GM18907 (cell line): ENCODE measurements around the gene CLRN3.

Source experiments
- ATAC-seq: cut with Tn5 transposase; IDR thresholded peaks from one replicate; pipeline ENCODE4 v1.9.1; 2021; ENCODE audit warnings: mild to moderate bottlenecking, moderate library complexity; ENCODE audit not compliant: unreplicated experiment

CLRN3 gene

DNA sequence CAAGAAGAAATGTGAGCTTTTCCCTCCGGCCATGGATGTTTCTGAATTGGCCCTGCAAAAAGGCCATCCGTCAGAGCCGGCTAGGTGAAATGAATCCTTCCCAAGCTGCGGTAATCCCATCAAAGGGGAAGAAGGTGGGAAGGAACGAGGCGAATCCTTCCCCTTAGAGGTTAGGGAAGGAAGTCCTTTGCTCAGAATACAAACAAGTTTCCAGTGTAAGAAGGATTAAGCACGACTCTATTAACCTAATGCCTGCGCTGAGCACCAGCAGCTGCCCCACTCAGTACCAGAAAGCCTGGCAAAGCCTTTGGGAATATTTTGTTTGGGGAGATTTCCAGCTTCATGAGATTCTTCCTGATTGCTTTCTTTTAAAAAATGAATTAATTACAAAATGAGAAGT, 42.8 kb downstream of the CLRN3 start:
- no peak for ATAC-seq

DNA sequence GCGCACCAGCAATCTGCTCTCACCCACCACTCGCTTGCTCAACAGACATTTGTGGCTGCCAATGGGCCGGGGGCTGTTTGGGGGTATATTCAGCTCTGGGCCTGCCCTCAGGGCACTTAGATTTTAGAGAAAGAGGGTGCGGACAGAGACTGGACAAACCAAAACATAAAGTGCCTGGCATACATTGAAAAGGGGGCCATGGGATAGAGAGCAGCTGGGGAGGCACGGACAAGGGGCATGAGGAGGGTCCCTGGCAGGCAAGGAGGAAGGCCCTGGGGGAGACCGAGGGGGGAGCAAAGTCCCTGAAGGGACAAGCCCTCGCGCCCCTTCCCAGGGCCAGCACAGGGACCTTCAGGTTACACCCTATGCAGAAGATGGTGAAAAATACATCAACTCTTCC, 43.5 kb downstream of the CLRN3 start:
- ATAC-seq: no peak

DNA sequence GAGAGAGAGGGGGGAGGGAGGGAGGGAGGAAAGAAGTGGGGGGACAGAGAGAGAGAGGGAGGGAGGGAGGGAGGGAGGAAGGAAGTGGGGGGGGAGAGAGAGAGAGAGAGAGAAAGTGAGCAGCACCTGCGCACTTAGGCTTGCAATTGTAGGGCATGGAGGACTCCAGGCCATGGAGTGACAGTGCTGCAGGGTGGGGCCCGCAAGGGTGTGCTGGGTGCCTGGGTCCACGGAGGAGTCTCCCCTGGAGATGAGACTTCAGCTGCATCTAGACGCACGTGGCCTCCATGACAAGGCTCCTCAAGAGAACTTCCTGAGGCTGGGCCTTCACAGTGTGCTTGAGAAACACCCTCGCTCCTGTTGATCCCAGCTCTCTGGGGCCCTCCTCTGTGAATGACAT, 44.5 kb downstream of the CLRN3 start:
- no peak for ATAC-seq

- ATAC-seq: no peak
Measured at GRCh38 chr10:127845756-127846155, 47.0 kb downstream of the CLRN3 start.

DNA sequence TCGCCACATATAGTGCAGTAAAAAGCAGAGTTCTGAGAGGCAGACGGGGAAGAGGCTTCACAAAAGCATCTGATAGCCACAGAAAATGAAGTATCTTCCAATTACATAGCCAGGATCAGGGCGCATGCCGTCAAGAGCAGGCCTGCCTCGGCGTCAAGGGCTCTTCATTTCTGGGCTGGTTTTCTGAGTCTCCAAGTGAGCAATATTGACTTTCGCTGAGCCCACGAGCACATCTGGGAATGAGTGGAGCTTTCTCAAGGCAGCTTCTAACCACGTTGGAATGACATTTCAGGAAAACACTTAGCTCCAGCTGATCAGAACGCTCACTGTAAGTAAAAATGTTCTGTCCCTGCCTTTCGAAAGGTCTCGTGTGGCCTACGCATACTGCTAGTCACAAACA, 51.9 kb downstream of the CLRN3 start:
- no peak for ATAC-seq

- no peak for ATAC-seq
Measured at GRCh38 chr10:127836966-127837365, 55.8 kb downstream of the CLRN3 start.

GRCh38 chr10:127836176-127836575, 56.6 kb downstream of the CLRN3 start:
- ATAC-seq: no peak

GRCh38 chr10:127834791-127835190, 58.0 kb downstream of the CLRN3 start:
- no peak for ATAC-seq

GRCh38 chr10:127834221-127834620, 58.5 kb downstream of the CLRN3 start:
- no peak for ATAC-seq

DNA sequence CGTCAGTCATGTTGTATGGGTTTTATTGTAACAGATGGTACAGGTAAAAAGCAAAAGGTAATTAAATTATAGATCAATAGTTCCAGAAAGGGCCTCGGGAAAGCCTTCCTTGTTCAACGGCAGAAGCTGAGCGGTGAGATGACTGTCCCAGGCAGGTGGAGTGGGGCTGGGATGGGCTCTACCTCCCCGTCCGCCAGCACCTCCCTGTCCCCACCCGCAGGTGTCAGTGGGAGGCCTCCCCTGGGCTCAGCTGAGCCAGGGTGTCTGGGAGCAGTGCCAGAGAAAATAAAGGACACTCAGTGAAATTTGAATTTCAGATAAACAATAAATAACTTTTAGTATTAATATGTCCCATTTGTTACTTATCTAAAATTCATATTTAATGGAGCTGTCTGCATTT, 58.9 kb downstream of the CLRN3 start:
- no peak for ATAC-seq

DNA sequence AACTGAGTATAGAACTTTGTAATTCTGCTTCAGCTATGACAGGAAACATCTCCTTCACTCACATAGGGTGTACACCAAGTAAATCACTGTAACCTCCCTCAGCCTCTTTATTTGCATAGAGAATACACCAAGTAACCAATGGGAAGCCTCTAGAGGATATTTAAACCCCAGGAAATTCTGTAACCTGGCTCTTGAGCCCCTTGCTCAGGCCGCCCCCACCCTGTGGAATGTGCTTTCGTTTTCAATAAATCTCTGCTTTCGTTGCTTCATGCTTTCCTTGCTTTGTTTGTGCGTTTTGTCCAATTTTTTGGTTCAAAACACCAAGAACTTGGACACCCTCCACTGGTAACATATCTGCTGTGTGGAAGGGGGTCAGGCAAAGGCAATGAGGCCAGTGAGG, 60.2 kb downstream of the CLRN3 start:
- ATAC-seq: no peak

GRCh38 chr10:127830414-127830813, 62.3 kb downstream of the CLRN3 start:
- ATAC-seq: no peak
